ENCODE results near the gene VAPA. TPM values are rescaled to one million over a fixed set of nuclear protein-coding genes. Genes with fewer than 3 reads are reported as not detected.

VAPA gene
- polyA plus RNA-seq, 3 donors: 106 to 393 (median 334) TPM

GRCh38 chr18:10003281-10003680, 89.5 kb downstream of the VAPA start:
- Histone ChIP-seq H3K79me2 (ENCODE audit: insufficient read depth, low read length) (no peaks in the 10 kb centered on the region), H3K4me2 (replicated peaks; ENCODE audit: extremely low read depth, low read length, poor library complexity, severe bottlenecking) (no peak overlapping the region), H3K27ac (ENCODE audit: low read depth in 1 of 2, low read length in 2 of 2) (no peak overlapping the region), H2AFZ (ENCODE audit: insufficient read depth, low read depth, low read length, poor library complexity, severe bottlenecking) (no peak overlapping the region), H3K9me3 (replicated peaks in 1 of 2; ENCODE audit: control insufficient read depth in 1 of 2, insufficient read depth in 1 of 2, low read length in 2 of 2) (peaks cover 3 to 22% of the 10 kb centered on the region in 2 donors), H3K27me3 (ENCODE audit: control insufficient read depth in 2 of 2, insufficient read depth in 2 of 2, low read length in 2 of 2) (no peaks in the 10 kb centered on the region), H3K4me1 (ENCODE audit: control insufficient read depth in 1 of 2, insufficient read depth in 2 of 2, low read length in 2 of 2) (peaks cover 45 to 57% of the 10 kb centered on the region in 2 donors), H4K20me1 (ENCODE audit: insufficient read depth, low read length) (no peaks in the 10 kb centered on the region), H3K9ac (ENCODE audit: insufficient read depth, low read length, poor library complexity, severe bottlenecking) (no peak overlapping the region), H3K4me3 (replicated peaks in 1 of 3; ENCODE audit: low read depth in 2 of 3, low read length in 3 of 3) (no peak overlapping the region), H3K36me3 (replicated peaks in 1 of 2; ENCODE audit: control insufficient read depth in 1 of 2, insufficient read depth in 2 of 2, low read length in 2 of 2) (no peaks in the 10 kb centered on the region)
- Mint-ChIP-seq H3K9me3 (peaks cover 11 to 29% (median 16%) of the 10 kb centered on the region in 7 donors), H3K27ac (peak overlapping the region in 1 of 7 donors; percentile 54), H3K36me3 (peaks cover 3 to 5% of the 10 kb centered on the region in 2 donors), H3K4me1 (peaks cover 56% of the 10 kb centered on the region), H3K4me3 (no peak overlapping the region), H3K27me3 (ENCODE audit: low read depth in 3 of 3) (peaks cover 0 to 2% (median 1%) of the 10 kb centered on the region in 3 donors)
- intact Hi-C loops (cut with micrococcal nuclease): loop anchor here in 1 of 2 donors (10.0 kb wide), 1 partner anchor 52 kb away; no protein-coding TSS in a partner anchor
- no peak for DNase-seq
- no CpG with 5 or more reads among the region's 1 CpG for WGBS (ENCODE audit: insufficient coverage)
- TF ChIP-seq CTCF (IDR thresholded peaks at IDR 0.05): no peak

GRCh38 chr18:10003866-10004265, 90.0 kb downstream of the VAPA start:
- Histone ChIP-seq H3K4me2 (replicated peaks; ENCODE audit: extremely low read depth, low read length, poor library complexity, severe bottlenecking) (no peak overlapping the region), H3K9ac (ENCODE audit: insufficient read depth, low read length, poor library complexity, severe bottlenecking) (no peak overlapping the region), H3K27me3 (ENCODE audit: control insufficient read depth in 2 of 2, insufficient read depth in 2 of 2, low read length in 2 of 2) (no peaks in the 10 kb centered on the region), H3K4me3 (replicated peaks in 1 of 3; ENCODE audit: low read depth in 2 of 3, low read length in 3 of 3) (no peak overlapping the region), H3K27ac (ENCODE audit: low read depth in 1 of 2, low read length in 2 of 2) (no peak overlapping the region), H3K36me3 (replicated peaks in 1 of 2; ENCODE audit: control insufficient read depth in 1 of 2, insufficient read depth in 2 of 2, low read length in 2 of 2) (no peaks in the 10 kb centered on the region), H4K20me1 (ENCODE audit: insufficient read depth, low read length) (no peaks in the 10 kb centered on the region), H3K4me1 (ENCODE audit: control insufficient read depth in 1 of 2, insufficient read depth in 2 of 2, low read length in 2 of 2) (peaks cover 45 to 57% of the 10 kb centered on the region in 2 donors), H3K9me3 (replicated peaks in 1 of 2; ENCODE audit: control insufficient read depth in 1 of 2, insufficient read depth in 1 of 2, low read length in 2 of 2) (peaks cover 3 to 16% of the 10 kb centered on the region in 2 donors), H2AFZ (ENCODE audit: insufficient read depth, low read depth, low read length, poor library complexity, severe bottlenecking) (no peak overlapping the region), H3K79me2 (ENCODE audit: insufficient read depth, low read length) (no peaks in the 10 kb centered on the region)
- H3K4me3 Mint-ChIP-seq: no peak overlapping the region
- H3K27ac Mint-ChIP-seq: peak overlapping the region in 5 of 7 donors; percentile 45 to 78 (median 48)
- 92% methylated on average over 6 of the region's 7 CpGs for WGBS (ENCODE audit: insufficient coverage)
- intact Hi-C loops (cut with micrococcal nuclease): loop anchor here in 1 of 2 donors (10.0 kb wide), 1 partner anchor 51 kb away; no protein-coding TSS in a partner anchor
- H3K36me3 Mint-ChIP-seq: peaks cover 3 to 5% of the 10 kb centered on the region in 2 donors
- peaks cover 0 to 2% (median 1%) of the 10 kb centered on the region in 3 donors for H3K27me3 Mint-ChIP-seq (ENCODE audit: low read depth in 3 of 3)
- peaks cover 56% of the 10 kb centered on the region for H3K4me1 Mint-ChIP-seq
- no peak for TF ChIP-seq CTCF (IDR thresholded peaks at IDR 0.05)
- no peak for DNase-seq
- peaks cover 7 to 23% (median 13%) of the 10 kb centered on the region in 7 donors for H3K9me3 Mint-ChIP-seq

Data from CD14-positive monocyte (primary cell).